Measurements from ENCODE around the gene IGF1R. TPM values are rescaled to one million over a fixed set of nuclear protein-coding genes. Genes with fewer than 3 reads are reported as not detected.
A peak's percentile ranks its signal among the peaks of the same experiment; 100 is the strongest.

The IGF1R gene
- total RNA-seq, 1 donor from 2014 or later: 47.7 TPM

- H3K27me3 ChIP-seq (ENCODE audit: low read depth): no peaks in the 10 kb centered on the region
- H3K27ac ChIP-seq: no peak overlapping the region
- TF ChIP-seq, protein P1, sequence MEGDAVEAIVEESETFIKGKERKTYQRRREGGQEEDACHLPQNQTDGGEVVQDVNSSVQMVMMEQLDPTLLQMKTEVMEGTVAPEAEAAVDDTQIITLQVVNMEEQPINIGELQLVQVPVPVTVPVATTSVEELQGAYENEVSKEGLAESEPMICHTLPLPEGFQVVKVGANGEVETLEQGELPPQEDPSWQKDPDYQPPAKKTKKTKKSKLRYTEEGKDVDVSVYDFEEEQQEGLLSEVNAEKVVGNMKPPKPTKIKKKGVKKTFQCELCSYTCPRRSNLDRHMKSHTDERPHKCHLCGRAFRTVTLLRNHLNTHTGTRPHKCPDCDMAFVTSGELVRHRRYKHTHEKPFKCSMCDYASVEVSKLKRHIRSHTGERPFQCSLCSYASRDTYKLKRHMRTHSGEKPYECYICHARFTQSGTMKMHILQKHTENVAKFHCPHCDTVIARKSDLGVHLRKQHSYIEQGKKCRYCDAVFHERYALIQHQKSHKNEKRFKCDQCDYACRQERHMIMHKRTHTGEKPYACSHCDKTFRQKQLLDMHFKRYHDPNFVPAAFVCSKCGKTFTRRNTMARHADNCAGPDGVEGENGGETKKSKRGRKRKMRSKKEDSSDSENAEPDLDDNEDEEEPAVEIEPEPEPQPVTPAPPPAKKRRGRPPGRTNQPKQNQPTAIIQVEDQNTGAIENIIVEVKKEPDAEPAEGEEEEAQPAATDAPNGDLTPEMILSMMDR (IDR thresholded peaks at IDR 0.05): no peak
- H3K9me3 ChIP-seq: no peaks in the 10 kb centered on the region
- H3K36me3 ChIP-seq: peaks cover 90% of the 10 kb centered on the region
- no peak for ATAC-seq
- no peak for DNase-seq
- no peak overlapping the region for H3K4me3 ChIP-seq
- intact Hi-C loops (cut with DNase I): no loop called here
- peaks cover 27% of the 10 kb centered on the region for H3K4me1 ChIP-seq
Measured at GRCh38 chr15:98938799-98939198, 290.5 kb downstream of the IGF1R start.

- no peak for DNase-seq
- no peak for ATAC-seq
- peaks cover 90% of the 10 kb centered on the region for H3K36me3 ChIP-seq
- no peaks in the 10 kb centered on the region for H3K27me3 ChIP-seq (ENCODE audit: low read depth)
- no peaks in the 10 kb centered on the region for H3K9me3 ChIP-seq
- H3K27ac ChIP-seq: no peak overlapping the region
- no peak overlapping the region for H3K4me3 ChIP-seq
- intact Hi-C loops (cut with DNase I): no loop called here
- TF ChIP-seq, protein P1 (IDR thresholded peaks at IDR 0.05): no peak
- peaks cover 32% of the 10 kb centered on the region for H3K4me1 ChIP-seq
Measured at GRCh38 chr15:98939311-98940080, 291.2 kb downstream of the IGF1R start.

DNA sequence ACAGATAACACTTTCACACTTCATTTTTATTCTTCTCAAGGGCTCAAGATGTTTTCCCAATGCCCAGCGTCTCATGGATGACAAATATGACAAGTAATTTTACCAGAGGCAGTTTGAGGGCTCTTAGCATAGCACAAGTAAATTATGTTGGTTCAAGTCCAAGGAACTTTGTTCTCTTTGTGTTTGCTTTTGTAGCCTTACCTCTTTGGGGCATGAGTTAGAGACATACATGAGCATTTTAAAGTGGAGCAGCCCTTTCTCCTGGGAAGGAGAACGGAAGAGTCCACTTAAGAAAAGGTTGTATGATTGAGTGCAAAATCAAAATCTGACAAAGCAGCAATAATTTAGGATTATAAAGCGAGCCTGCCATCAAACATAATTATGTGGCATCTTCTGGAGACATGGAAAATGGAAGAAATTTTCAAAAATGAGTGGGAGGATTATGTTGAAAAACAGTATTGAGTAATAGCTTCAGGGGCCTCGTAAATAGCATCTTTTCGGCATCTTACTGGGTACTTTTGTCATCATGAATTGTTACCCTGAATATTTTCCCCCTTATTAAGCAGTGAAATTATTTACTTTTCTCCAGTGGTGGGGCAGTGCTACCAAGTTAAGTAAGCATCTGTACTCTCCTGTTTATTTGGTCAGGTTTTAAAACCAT lies 293.4 kb downstream of the IGF1R start:
- no peak overlapping the region for H3K4me3 ChIP-seq
- TF ChIP-seq, protein P1 (IDR thresholded peaks at IDR 0.05): no peak
- intact Hi-C loops (cut with DNase I): no loop called here
- no peaks in the 10 kb centered on the region for H3K27me3 ChIP-seq (ENCODE audit: low read depth)
- H3K4me1 ChIP-seq: peaks cover 43% of the 10 kb centered on the region
- no peaks in the 10 kb centered on the region for H3K9me3 ChIP-seq
- ATAC-seq: peak; percentile 76 to 89
- peaks cover 83% of the 10 kb centered on the region for H3K36me3 ChIP-seq
- no peak overlapping the region for H3K27ac ChIP-seq
- DNase-seq: no peak

DNA sequence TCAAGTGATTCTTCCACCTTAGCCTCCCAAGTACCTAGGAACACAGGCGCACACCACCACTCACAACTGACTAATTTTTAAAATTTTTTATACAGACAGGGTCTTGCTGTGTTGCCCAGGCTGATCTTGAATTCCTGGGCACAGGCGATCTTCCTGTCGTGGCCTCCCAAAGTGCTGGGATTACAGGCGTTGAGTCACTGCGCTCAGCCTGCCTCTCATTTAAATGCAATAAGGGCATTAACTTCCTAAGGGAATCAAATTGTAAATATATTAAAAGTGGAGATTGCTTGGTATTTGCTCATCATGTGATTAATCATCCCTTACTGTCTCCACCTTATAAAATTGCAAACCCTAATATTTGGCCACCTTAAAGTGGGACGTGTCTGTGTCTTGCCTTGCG lies 294.1 kb downstream of the IGF1R start:
- peaks cover 81% of the 10 kb centered on the region for H3K36me3 ChIP-seq
- H3K4me1 ChIP-seq: peaks cover 50% of the 10 kb centered on the region
- TF ChIP-seq, protein P1 (IDR thresholded peaks at IDR 0.05): no peak
- no peak for DNase-seq
- ATAC-seq: no peak
- no peak overlapping the region for H3K27ac ChIP-seq
- intact Hi-C loops (cut with DNase I): no loop called here
- H3K27me3 ChIP-seq (ENCODE audit: low read depth): no peaks in the 10 kb centered on the region
- H3K9me3 ChIP-seq: no peaks in the 10 kb centered on the region
- no peak overlapping the region for H3K4me3 ChIP-seq

GRCh38 chr15:98943051-98943508 lies 294.7 kb downstream of the IGF1R start:
- DNase-seq: no peak
- TF ChIP-seq, protein P1 (IDR thresholded peaks at IDR 0.05): no peak
- intact Hi-C loops (cut with DNase I): no loop called here
- Histone ChIP-seq H3K4me1 (peaks cover 53% of the 10 kb centered on the region), H3K36me3 (peaks cover 78% of the 10 kb centered on the region), H3K27ac (peak overlapping the region; percentile 32), H3K9me3 (no peaks in the 10 kb centered on the region), H3K27me3 (ENCODE audit: low read depth) (no peaks in the 10 kb centered on the region), H3K4me3 (no peak overlapping the region)
- ATAC-seq: no peak
